DMS53 (cell line): ENCODE measurements around the gene CD81.

Source experiments
- DNase-seq: peaks from one replicate; lab custom pipeline; 2025; lab: John Stamatoyannopoulos, UW

The CD81 gene

DNA sequence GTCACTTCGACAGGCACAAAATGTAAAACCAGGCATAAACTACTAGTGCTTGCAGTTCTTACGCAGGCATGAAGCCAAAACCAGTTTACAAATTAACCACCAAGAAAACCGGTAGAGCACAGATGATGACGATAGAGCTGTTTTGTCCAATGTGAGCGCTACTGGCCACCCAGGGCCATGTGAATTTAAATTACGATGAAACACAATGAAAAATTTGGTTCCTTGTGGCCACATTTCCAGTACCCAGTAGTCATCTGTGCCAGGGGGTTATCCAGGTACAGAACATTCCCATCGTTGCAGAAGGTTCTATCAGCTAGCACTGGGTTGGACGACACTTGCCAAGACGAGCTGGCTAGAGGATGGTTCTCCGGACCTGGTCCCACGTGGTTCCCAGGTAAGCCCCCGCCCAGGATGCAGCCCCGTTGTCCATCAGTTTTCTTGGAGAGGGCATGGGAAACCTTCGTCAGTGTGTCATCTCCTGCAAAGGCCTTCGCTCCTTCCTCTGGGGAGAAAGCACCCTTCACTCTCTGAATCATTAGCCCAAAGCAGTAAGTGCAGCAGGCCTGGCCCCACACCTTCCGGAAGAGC lies 1.1 kb upstream of the CD81 start:
- DNase-seq, result peak; percentile 42

DNA sequence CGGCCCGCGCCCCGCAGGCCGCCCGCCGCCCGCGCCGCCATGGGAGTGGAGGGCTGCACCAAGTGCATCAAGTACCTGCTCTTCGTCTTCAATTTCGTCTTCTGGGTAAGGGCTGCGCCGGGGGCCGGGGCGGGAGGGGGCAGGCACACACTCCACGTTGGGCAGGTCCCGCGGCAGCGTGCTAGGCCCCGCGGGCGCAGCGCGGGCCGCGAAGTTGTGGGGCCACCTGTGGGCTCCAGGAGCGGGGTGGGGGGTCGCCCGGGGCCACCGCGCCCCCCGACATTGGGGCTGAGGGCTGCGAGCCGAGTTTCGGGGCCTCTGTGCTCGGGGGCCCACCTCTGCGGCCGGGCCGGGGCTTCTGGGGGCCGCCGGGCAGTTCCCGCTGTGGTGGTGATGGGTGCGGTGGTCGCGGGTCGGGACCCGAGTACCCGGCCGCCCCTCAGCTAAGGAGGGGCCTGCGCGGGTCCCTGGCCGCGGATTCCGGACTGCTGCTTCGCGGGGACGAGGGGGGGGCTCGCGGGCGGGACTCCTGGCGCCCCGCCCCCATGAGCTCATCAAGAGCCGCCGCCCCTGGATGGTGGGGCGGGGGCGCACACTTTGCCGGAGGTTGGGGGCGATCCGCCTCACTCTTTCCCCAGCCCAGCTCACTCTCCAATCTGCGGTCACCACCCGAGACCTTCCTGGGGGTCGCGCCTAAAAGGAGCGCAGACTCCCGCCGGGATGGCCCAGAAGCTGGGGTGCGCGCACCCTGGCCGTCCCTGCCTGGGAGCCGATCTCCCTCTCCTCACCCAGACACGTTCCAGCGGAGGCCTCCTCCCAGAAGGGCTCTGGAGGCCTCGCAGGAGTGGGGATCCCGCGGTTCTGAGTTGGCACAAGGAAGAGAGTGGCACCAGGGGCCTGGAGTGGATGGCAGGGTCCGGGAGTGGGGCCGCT lies 667 bp downstream of the CD81 start:
- DNase-seq, result peak; percentile 78

DNA sequence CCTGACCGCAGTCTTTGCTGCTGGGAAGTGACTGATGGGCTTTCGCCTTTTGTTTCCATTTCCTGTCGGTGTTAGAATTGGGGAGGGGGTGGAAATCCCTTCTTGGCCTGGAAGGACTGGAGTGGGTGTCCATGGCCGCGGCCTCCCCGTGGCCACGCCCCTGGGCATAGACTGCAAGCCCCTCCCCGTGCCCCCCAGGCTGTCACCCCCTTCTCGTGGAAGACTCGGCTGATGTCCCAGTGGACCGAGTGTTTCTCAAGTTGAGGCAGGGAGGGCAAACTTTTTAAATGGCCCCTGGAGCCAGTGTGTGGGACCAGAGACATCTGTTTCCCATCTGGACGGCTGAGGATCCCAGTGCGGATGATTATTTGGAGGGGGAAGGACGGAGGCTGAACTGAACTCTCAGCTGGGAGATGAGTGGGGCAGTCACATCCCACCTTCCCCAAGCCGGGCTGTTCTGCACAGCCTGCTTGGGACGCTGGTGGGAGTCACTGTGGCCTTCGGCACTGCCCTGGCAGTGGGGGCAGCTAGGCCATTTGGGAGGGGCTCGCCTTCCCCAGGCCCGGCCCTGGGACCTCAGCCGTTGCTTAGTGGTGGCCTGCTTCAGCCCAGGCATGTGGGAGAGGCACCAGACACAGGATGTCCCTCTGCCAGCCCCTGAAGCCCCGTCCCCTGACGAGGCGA lies 1.6 kb downstream of the CD81 start:
- DNase-seq, result no peak

DNA sequence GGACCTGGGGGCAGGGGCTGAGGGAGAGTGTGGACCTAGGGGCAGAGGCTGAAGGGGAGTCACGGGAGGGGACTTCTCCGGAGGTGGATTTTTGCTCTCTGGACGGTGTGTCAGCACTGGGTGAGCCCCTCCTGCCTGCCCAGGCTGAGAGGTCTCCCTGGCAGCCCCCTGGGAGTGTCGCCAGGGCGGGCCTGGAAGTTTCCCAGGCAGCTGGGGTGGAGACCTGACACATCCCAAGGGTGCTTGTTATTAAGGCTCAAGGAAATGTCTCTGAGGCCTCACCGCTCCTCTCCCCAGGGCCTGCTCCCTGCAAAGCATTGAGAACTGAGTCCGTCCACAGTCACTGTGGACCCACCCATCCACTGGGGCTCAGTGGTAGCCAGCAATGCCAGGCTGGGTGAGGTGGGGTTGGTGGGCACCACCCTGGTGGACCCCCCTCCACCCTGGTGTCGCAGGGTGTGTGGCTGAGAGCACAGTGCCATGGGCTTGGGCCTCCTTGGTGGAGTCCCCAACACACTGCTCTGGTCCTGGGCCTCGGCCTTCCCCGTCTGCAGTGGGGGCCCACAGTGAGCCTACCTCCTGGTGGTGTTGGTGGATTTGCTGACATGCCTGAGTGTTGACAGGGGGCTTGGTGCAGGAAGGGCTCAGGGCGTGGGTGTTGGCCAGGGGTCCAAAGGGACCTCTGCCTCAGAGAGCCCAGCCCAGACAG lies 2.5 kb downstream of the CD81 start:
- no peak for DNase-seq

DNA sequence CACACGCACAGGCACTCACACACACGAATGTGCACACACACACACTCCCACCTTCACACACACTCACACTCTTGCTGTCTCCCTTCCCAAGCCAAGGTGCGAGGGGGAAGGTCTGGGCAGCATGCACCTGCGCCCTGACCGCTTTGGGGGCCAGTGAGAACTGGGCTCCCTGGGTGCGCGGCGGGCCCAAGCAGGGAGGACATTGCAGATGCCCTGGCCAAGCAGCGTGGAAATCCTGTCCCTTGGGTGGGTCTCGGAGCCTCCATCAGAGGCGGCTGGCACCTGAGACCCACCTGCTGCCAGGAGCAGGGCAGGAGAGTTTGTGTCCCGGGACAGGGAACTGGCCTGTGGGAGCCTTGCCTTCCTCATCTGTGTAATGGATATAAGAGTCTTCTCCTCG lies 3.3 kb downstream of the CD81 start:
- no peak for DNase-seq

DNA sequence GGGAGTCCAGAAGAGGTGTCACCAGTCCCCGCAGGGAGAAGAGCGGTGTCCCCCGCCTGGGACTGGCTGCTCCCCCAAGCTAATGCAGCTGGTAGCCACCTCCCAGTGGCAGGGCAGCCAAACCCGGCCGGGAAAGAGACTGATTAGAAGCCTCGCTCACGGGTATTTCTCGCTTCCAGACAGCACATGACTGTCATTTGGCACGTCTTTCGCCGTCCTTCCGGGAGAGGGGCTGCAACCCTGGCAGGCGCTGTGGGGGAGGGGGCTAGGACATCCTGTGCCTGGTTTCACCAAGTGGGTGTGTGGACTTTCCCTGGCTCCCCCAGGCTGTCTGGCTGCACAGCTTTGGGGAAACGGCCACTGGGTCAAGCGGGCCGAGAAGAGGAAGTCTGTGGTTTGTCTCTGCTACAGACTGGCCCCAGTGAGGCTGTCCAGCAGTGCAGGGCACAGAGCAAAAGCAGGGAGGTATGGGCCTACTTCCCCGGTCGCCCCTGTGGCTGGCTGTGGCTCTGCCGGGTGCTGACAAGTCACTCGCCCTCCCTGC lies 3.8 kb downstream of the CD81 start:
- DNase-seq, result no peak

DNA sequence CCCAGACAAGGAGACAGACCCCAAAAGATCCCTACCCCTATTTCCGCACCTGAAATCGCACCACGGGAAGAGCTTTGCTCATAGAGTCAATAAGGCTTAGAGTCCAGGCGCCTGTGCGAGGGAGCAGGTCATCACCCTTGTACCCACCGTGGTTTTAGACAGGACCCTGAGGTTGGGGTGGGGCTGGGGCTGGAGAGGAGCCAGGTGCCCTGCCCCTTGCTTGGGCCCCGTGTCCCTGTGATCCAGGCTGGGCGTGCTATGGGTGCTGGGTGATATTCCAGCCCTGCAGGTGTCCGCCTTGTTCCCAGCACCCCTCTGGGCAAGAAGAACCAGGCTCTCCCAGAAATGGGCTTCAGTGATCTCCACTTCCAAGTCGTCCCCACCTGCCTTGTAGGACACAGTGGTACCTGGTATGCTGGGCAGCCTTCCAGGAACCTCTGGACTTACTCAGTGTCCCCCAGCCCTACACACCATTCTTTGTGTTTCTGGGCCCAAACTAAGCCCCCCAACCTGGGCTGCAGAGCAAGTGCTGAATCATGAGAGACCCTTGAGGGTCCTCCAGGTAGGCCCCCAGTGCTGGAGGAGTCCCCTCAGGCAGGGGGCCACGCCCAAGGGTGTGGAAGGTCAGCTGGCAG lies 4.5 kb downstream of the CD81 start:
- no peak for DNase-seq

DNA sequence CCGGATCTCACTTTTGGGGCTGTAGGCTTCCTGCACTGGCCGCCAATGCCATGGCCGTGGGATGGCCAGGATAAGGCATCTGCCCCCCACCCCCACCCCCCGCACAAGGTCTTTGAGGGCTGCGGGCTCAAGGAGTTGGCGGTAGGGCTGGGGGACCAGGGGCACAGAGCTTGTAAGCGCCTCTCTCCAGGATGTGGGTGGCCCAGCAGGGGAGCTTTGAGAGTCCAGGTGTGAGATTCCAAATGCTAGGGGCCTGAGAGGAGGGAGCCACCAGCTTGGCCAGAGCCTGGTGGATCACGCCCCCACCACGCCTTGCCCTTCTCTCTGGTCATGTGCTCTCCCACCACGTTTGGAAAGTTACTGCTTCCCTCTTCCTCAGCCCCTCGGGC lies 5.0 kb downstream of the CD81 start:
- no peak for DNase-seq

DNA sequence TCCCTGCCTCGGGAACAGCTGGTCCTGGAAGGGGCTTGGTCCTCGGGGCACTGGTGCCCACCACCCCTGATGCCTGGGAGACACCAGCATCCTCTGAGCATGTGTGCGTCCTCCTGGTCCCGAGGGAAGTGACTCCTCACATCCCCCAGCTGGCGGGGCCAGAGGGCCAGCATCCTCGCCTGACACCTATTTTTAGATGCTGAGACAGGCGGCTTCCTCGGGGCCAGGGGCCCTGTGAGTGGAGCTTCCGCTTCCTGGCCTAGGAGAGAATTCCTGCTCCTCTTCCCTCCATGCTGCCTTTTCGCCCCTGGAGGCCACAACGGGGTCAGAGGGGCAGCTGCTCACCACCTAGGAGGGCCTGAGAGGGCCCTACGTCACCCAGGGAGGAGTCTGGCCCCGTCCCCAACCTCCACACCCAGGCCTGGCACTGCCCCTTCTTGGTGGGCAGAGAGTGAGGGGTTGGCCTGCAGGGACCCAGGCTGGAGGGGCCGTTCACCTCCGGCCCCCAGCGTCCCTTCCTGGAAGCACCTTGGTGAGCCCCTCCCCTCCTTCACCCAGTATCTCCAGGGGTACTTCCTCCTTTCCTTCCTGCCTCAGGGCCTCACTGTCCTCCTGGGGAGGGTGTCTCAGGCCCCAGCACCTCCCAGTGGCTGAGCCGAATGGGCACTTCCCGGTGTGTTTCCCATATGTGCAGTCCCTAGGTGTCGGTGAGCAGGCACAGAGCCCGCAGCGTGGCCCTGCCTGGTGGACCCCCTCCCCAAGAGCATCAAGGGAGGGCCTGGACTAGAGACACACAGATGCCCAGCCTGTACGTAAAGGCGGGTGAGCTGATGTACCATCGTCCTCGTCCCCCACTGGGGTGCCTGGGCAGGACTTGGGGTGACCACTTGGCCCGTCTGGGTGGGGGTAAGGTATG lies 6.1 kb downstream of the CD81 start:
- DNase-seq, result no peak

DNA sequence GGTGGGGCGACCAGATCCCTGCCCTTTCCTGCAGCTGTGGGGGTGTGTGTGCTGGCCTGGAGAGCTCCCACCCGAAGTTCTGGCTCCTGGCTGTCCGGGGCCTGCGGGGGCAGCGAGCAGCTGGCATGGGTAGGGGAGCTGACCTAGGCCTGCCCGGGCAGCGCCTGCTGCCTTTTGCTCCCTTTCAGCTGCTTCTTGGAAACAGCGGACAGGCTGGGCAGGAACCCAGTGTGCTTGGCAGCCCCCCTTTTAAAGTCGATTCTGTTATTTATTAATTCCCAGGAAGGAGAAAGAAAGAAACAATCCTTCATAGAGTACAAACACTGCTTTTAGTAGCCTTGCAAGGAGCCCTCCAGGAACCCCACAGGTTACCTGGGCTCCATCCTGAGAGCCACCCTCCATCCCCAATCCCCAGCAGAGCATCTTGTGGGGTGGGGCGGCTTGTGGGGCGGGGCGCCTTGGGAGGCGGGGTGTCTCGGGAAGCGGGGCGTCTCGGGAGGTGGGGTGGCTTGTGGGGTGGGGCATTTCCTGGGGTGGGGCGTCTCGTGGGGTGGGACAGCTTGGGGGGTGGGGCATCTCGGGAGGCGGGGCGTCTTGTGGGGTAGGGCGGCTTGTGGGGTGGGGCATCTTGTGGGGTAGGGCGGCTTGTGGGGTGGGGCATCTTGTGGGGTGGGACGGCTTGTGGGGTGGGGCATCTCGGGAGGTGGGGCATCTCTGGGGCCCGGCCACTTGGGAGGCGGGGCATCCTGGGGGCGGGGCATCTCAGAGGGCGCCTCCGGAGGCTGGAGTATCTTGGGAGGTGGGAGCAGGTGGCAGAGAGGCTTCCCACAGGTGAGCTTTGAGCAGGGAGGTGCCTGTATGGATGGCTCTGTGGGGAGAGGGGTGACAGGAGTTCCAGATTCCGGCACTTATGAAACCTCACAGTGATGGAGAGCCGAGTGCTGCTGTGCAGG lies 7.0 kb downstream of the CD81 start:
- DNase-seq, result no peak

DNA sequence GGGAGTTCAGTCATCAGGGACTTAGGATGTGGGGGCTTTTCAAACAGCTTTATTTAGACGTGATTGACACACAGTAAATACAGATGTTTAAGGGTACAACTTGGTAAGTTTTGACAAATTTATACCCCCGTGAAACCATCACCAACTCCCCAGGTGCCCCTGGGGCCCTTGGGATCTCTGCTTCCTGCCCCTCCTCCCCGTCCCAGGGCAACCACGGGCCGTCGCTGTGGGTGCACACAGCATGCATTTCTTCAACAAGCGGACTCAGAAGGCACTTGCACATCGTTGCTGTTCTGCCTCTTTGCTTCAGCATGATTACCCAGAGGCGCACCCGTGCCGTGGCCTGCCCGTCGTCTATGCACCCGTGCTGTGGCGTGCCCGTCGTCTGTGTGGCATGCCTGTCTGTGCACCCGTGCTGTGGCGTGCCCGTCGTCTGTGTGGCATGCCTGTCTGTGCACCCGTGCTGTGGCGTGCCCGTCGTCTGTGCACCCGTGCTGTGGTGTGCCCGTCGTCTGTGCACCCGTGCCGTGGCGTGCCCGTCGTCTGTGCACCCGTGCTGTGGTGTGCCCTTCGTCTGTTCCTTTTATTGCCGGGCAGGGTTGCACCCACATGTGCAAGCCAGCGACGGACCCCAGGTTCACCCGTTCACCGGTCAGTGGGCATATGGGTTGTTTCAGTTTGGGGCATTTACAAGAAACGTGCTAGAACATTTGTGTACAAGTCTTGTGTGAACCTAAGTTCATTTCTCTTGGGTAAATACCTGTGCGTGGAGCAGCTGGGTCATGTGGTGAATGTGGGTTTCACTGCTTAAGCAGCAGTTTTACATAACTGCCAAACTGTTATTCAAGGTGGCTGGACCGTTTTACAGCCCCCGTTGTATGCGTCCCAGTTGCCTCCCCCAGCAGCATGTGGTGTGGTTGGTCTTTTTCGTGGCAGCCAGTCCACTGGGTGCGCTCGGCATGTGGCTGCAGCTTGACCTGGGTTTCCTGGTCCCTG lies 8.3 kb downstream of the CD81 start:
- DNase-seq, result no peak

DNA sequence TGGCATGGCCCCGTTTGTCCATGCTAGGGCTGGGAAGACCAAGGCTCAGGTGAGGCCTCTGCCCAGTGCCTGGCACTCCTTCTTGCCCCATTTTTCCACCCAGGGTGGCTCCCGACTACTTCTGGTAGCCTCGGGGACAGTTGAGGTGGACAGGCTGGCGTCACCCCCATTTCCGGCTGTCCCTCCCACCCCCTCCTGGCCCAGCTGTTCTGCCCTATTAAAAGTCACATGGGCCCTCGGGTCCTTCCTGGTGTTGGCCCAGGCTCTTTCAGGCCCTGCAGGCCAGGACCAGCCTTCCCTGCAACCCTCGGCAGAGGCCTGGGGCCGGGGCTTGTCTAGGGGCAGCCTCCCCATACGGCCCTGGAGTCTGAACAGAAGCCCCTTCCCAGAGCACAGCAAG lies 9.5 kb downstream of the CD81 start:
- DNase-seq, result no peak

DNA sequence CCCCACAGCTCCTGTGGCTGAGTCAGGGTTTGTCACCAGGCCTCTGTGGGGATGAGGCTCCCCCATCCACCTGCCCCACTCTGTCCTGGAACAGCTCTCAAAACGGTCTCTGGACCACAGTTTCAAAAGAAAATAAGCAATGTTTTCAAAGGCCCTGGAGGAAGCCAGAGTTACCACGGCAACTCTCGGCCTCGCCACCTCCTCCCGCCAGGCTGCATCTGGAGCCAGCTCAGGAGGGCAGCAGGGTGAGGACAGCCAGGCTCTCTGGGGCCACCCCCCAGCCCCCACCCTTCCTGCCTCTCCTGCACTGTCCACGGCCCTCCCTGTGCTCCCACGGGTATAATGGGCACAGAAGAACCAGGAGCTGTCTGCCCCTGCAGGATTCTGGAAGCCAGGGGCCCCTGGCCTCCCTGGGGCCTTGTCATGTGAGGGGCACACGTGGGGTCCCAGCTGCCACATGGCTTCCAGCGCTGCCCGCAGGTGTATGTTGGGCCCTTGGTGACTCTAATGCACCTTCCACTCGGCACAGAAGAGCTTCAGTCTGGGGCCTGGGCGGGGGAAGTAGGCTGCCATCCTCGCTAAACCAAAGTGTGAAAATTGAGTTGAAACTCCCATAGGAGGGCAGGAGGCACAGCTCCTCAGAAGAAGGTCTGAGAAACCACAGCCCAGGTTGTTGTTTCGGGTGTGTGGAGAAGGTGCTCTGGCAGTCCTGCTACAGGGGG lies 10.3 kb downstream of the CD81 start:
- no peak for DNase-seq

DNA sequence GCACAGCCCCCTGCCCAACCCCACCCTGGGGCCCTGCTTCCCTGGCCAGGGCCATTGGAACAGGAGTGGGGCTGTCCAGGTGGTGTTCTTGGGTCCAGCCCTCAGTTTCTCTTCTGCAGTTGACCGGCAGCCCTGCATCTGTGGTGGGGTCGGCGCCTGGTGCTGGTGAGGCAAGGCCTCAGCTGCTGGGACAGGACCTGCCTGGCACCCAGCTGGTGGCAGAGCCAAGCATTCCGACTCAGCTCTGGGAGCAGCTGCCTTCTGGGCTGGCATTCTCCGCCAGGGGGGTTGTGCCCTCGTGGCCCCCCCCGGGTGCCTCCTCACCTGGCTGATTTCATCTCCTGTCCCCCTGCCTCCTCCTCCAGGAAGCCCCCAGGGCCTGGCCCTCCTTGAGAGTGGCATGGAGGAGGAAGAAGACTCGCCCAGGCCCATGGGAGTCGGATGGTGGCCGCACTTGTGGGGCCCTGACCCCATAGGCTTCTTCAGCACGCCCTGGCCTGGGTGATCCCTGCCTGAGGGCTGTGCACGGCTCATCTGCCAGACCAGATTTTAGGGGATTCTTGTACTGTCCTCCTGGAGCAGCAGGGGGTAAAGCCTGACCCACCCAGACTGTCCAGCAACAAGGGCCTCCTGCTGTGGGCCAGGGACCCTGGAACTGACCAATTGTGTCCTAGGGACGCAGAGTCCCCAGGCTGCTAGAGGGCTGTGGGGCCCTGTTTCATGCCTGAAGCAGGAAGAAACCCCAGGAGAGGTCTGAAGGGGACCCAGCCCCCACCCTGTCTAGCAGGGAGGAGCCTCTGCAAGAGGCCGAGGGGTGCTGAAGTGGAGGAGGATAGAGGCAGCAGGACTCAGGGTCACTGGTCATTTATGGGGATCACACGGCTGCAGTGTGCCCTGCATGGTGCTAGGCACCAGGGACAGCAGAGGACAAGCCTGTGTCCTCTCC lies 11.6 kb downstream of the CD81 start:
- no peak for DNase-seq

DNA sequence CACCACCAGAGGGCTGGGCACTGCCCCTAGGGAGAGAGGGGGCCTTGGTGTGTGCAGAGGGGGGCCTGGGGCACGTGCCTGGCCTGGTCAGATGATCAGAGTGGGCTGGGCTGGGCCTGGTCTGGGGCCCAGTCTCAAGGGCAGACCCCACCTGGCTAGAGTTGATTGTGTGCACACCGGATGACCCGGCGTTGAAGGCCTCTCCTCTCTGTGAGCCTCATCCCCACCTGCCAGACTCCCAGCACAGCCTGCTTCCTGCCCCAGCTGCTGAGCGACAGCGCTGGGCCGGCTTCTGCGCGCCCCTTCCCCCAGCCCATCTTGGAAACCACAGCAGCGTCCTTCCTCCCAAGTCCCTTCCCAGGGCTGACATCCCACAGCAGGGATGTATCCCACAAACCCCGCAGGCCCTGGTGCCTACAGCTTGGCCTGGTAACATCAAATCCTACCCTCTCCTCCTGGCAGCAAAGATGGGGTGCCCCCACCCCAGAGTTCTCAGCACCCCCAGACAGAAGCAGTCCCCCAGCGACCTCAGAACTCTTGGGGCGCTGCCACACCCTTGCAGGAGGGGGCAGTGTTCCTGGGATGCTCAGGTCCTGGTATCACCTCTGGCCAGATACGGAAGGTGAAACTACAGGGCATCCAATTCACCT lies 12.4 kb downstream of the CD81 start:
- DNase-seq, result no peak
